Measurements from ENCODE around the gene PGA5.
"Not testable (repeated sequence)": the region's sequence is repeated elsewhere in the genome, so short reads cannot be mapped to it uniquely, and the experiment has no call there.

Gene PGA5

DNA sequence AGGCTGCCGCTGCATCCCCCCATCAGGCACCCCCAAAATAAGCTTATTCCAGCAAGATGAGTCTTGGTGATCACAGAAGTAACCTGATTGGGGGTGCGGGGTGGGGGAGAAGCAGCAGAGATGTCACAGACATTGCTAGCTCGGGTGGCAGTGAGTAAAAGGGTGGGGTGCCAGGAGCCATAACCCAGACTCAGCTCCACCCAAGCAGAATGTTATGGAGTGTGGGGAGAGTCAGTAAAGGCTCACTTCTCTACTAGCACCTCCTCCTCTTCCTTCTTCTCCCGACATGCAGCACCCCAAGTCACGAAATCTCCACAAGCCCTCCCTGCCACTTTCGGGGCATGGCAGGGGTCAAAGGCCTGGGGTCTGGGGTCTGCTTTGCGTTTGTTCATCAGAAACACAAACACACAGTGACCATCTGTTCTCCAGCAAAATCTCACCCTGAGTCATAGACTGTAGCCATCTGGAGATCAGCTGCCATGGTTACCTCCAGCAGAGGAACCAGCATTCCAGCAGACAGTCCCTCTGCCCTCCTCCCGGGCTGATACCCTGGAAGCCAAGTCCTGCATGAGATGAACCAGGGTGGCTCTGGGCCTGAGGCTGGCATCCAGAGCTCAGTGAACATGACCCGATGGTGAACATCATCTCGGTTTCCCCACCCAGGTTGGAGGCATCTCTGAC is 14.4 kb upstream of the PGA5 start:
- not testable (repeated sequence) for H4K8ac ChIP-seq (ENCODE audit: low read depth, low read length); H3K27me3 ChIP-seq (ENCODE audit: control insufficient read depth in 3 of 3, insufficient read depth in 3 of 3, low read depth in 1 of 3, low read length in 3 of 3); H3K9ac ChIP-seq (ENCODE audit: low read depth, low read length, poor library complexity); H3K4ac ChIP-seq (ENCODE audit: low read length); H2AK5ac ChIP-seq (ENCODE audit: low read depth, low read length); H2AFZ ChIP-seq (ENCODE audit: low read length); H3K9me3 ChIP-seq (replicated peaks in 1 of 2; ENCODE audit: control insufficient read depth in 2 of 2, insufficient read depth in 1 of 2, low read depth in 1 of 2, low read length in 2 of 2); H2BK12ac ChIP-seq (ENCODE audit: low read length); H3K18ac ChIP-seq (ENCODE audit: low read length); H3K79me1 ChIP-seq (ENCODE audit: low read depth, low read length); H3K36me3 ChIP-seq (replicated peaks in 1 of 2; ENCODE audit: control insufficient read depth in 2 of 2, insufficient read depth in 2 of 2, low read length in 2 of 2); DNase-seq (ENCODE audit: low spot score); H2BK120ac ChIP-seq (ENCODE audit: low read depth, low read length); H3K4me2 ChIP-seq (ENCODE audit: insufficient read depth, low read length, poor library complexity, severe bottlenecking); H3K4me3 ChIP-seq (ENCODE audit: low read length in 2 of 2); H2BK5ac ChIP-seq (ENCODE audit: low read length); H2BK15ac ChIP-seq (ENCODE audit: low read length); H4K91ac ChIP-seq (ENCODE audit: low read depth, low read length, poor library complexity); H3K14ac ChIP-seq (ENCODE audit: low read length); H3K23ac ChIP-seq (ENCODE audit: low read depth, low read length, poor library complexity); H3K27ac ChIP-seq (replicated peaks; ENCODE audit: low read length); H3K4me1 ChIP-seq (ENCODE audit: control insufficient read depth in 2 of 2, insufficient read depth in 1 of 2, low read depth in 1 of 2, low read length in 2 of 2)
- no CpG with 5 or more reads among the region's 10 CpGs for WGBS, 2 donors (ENCODE audit: extremely low coverage in 2 of 2, insufficient read length in 2 of 2, insufficient replicate concordance in 1 of 2)

GRCh38 chr11:61229458-61229857 is 11.5 kb upstream of the PGA5 start:
- not testable (repeated sequence) for H2BK12ac ChIP-seq (ENCODE audit: low read length); H3K9me3 ChIP-seq (replicated peaks in 1 of 2; ENCODE audit: control insufficient read depth in 2 of 2, insufficient read depth in 1 of 2, low read depth in 1 of 2, low read length in 2 of 2); H3K79me1 ChIP-seq (ENCODE audit: low read depth, low read length); H3K4me2 ChIP-seq (ENCODE audit: insufficient read depth, low read length, poor library complexity, severe bottlenecking); H3K18ac ChIP-seq (ENCODE audit: low read length); H3K4me3 ChIP-seq (ENCODE audit: low read length in 2 of 2); H3K27me3 ChIP-seq (ENCODE audit: control insufficient read depth in 3 of 3, insufficient read depth in 3 of 3, low read depth in 1 of 3, low read length in 3 of 3); H3K4ac ChIP-seq (ENCODE audit: low read length); H3K23ac ChIP-seq (ENCODE audit: low read depth, low read length, poor library complexity); H3K4me1 ChIP-seq (ENCODE audit: control insufficient read depth in 2 of 2, insufficient read depth in 1 of 2, low read depth in 1 of 2, low read length in 2 of 2); H2AK5ac ChIP-seq (ENCODE audit: low read depth, low read length); H3K36me3 ChIP-seq (replicated peaks in 1 of 2; ENCODE audit: control insufficient read depth in 2 of 2, insufficient read depth in 2 of 2, low read length in 2 of 2); H3K14ac ChIP-seq (ENCODE audit: low read length); H2BK5ac ChIP-seq (ENCODE audit: low read length); H2BK15ac ChIP-seq (ENCODE audit: low read length); H4K8ac ChIP-seq (ENCODE audit: low read depth, low read length); H4K91ac ChIP-seq (ENCODE audit: low read depth, low read length, poor library complexity); H3K9ac ChIP-seq (ENCODE audit: low read depth, low read length, poor library complexity); H2BK120ac ChIP-seq (ENCODE audit: low read depth, low read length); DNase-seq (ENCODE audit: low spot score); H2AFZ ChIP-seq (ENCODE audit: low read length); H3K27ac ChIP-seq (replicated peaks; ENCODE audit: low read length)
- no CpG with 5 or more reads among the region's 6 CpGs for WGBS, 2 donors (ENCODE audit: extremely low coverage in 2 of 2, insufficient read length in 2 of 2, insufficient replicate concordance in 1 of 2)

DNA sequence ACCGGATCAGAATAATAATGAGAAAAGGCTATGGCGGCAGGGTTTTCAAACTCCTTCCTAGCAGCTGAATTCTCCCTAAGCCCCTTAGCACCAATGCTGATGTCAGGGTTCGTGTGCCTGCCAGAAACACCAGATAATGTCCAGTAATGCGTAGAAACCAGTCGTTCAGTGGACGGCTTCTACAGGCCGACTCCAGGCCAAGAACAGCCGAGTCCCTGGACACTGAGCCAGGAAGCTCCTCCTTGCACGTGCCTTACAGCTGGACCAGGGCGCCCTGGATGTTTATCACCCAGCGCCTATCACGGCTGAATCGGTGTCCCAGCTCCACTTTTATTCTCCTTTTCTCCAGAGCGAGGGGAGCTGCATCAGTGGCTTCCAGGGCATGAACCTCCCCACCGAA is 9.9 kb upstream of the PGA5 start:
- H3K27me3 ChIP-seq (ENCODE audit: control insufficient read depth in 3 of 3, insufficient read depth in 3 of 3, low read depth in 1 of 3, low read length in 3 of 3); H3K14ac ChIP-seq (ENCODE audit: low read length); H3K4me1 ChIP-seq (ENCODE audit: control insufficient read depth in 2 of 2, insufficient read depth in 1 of 2, low read depth in 1 of 2, low read length in 2 of 2); H3K4ac ChIP-seq (ENCODE audit: low read length); H4K91ac ChIP-seq (ENCODE audit: low read depth, low read length, poor library complexity); H3K79me1 ChIP-seq (ENCODE audit: low read depth, low read length); H3K9ac ChIP-seq (ENCODE audit: low read depth, low read length, poor library complexity); DNase-seq (ENCODE audit: low spot score); H4K8ac ChIP-seq (ENCODE audit: low read depth, low read length); H3K9me3 ChIP-seq (replicated peaks in 1 of 2; ENCODE audit: control insufficient read depth in 2 of 2, insufficient read depth in 1 of 2, low read depth in 1 of 2, low read length in 2 of 2); H2BK15ac ChIP-seq (ENCODE audit: low read length); H2AK5ac ChIP-seq (ENCODE audit: low read depth, low read length); H2AFZ ChIP-seq (ENCODE audit: low read length); H2BK12ac ChIP-seq (ENCODE audit: low read length); H3K23ac ChIP-seq (ENCODE audit: low read depth, low read length, poor library complexity); H3K4me3 ChIP-seq (ENCODE audit: low read length in 2 of 2); H3K18ac ChIP-seq (ENCODE audit: low read length); H3K36me3 ChIP-seq (replicated peaks in 1 of 2; ENCODE audit: control insufficient read depth in 2 of 2, insufficient read depth in 2 of 2, low read length in 2 of 2); H3K4me2 ChIP-seq (ENCODE audit: insufficient read depth, low read length, poor library complexity, severe bottlenecking); H2BK120ac ChIP-seq (ENCODE audit: low read depth, low read length); H3K27ac ChIP-seq (replicated peaks; ENCODE audit: low read length); H2BK5ac ChIP-seq (ENCODE audit: low read length): not testable (repeated sequence)
- WGBS, 2 donors (ENCODE audit: extremely low coverage in 2 of 2, insufficient read length in 2 of 2, insufficient replicate concordance in 1 of 2), result no CpG with 5 or more reads among the region's 15 CpGs

DNA sequence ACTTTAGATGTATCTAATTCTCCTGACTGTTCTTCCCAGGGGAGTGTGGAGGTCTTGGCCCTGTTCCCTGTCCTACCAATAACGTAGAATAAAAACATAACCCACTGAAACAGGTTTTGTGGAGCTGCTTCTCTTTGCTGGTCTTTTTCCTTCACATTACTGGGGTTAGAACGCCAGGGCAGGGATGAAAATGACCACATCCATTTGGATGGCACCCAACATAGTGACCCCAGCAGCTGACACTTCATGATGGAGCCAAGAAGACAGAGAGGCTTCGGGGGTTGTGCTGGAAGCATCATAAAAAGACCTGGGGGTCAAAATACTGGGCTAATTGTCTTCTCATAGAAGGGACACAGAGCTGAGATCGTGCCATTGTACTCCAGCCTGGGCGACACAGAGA is 9.4 kb upstream of the PGA5 start:
- H3K36me3 ChIP-seq (replicated peaks in 1 of 2; ENCODE audit: control insufficient read depth in 2 of 2, insufficient read depth in 2 of 2, low read length in 2 of 2); H3K4me3 ChIP-seq (ENCODE audit: low read length in 2 of 2); H3K4me2 ChIP-seq (ENCODE audit: insufficient read depth, low read length, poor library complexity, severe bottlenecking); H2BK12ac ChIP-seq (ENCODE audit: low read length); H2BK5ac ChIP-seq (ENCODE audit: low read length); H3K79me1 ChIP-seq (ENCODE audit: low read depth, low read length); H4K8ac ChIP-seq (ENCODE audit: low read depth, low read length); H3K4me1 ChIP-seq (ENCODE audit: control insufficient read depth in 2 of 2, insufficient read depth in 1 of 2, low read depth in 1 of 2, low read length in 2 of 2); H4K91ac ChIP-seq (ENCODE audit: low read depth, low read length, poor library complexity); H3K4ac ChIP-seq (ENCODE audit: low read length); H2AK5ac ChIP-seq (ENCODE audit: low read depth, low read length); H3K27ac ChIP-seq (replicated peaks; ENCODE audit: low read length); H3K9me3 ChIP-seq (replicated peaks in 1 of 2; ENCODE audit: control insufficient read depth in 2 of 2, insufficient read depth in 1 of 2, low read depth in 1 of 2, low read length in 2 of 2); H2AFZ ChIP-seq (ENCODE audit: low read length); H2BK120ac ChIP-seq (ENCODE audit: low read depth, low read length); H2BK15ac ChIP-seq (ENCODE audit: low read length); H3K9ac ChIP-seq (ENCODE audit: low read depth, low read length, poor library complexity); H3K23ac ChIP-seq (ENCODE audit: low read depth, low read length, poor library complexity); H3K18ac ChIP-seq (ENCODE audit: low read length); H3K27me3 ChIP-seq (ENCODE audit: control insufficient read depth in 3 of 3, insufficient read depth in 3 of 3, low read depth in 1 of 3, low read length in 3 of 3); DNase-seq (ENCODE audit: low spot score); H3K14ac ChIP-seq (ENCODE audit: low read length): not testable (repeated sequence)
- no CpG with 5 or more reads among the region's 5 CpGs for WGBS, 2 donors (ENCODE audit: extremely low coverage in 2 of 2, insufficient read length in 2 of 2, insufficient replicate concordance in 1 of 2)
